GM19397 (cell line): ENCODE results near the gene MTPN.

Source experiments
- ATAC-seq: cut with Tn5 transposase; IDR thresholded peaks from one replicate; pipeline ENCODE4 v1.9.1; 2021; ENCODE audit warnings: mild to moderate bottlenecking, moderate library complexity; ENCODE audit not compliant: unreplicated experiment

MTPN gene

DNA sequence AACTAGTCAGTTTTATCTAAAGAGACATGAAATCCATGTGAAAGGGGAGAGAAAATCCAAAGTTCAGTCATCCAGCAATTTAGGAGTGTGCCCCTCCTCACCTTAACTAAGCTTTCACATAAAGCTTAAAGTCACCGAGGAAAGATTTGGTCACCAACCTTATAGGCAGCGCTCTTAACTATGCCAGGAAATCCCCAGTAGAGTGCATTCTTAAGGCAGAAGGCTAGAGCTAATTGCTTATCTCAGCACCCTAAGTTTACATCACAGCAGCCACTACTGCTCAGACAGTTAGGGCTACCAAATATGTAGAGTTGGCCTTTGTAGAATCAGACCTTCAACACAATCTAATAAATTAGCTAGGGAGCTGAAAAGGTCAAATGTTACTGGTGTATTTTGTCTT, 47.9 kb downstream of the MTPN start:
- no peak for ATAC-seq

DNA sequence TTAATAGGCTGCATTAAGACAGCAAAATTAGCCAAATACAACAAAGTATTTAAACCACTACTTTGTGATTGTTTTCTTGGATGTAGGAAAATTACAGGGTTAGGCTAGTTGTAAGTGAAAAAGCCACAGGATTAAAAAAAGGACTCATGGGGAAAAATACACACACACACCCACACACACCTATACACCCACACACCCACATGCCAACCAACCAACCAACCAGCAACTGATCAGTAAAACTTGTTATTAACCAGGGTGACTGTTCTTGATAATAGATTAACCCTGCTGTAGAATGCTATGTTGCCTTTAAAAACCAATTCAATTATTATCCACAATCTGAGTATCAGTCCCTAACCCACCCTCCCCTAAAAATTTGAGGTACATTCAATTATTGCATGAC, 49.0 kb downstream of the MTPN start:
- ATAC-seq = no peak

DNA sequence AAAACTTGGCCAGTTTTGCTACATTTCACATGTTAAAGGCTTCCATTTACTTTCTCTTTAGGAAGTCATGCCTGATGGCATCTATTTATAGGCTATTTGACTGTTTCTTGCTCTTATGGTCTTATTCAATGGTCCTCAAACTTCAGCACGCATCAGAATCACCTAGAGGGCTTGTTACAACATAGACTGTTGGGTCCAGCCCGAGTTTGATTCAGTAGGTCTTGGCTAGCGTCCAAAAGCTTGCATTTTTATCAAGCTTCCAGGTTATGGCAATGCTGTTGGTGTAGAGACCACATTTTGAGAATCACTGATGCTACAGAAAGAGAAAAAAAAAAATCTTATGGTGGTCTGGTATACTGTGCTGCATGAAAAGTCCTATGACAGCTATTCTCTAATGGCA, 51.9 kb downstream of the MTPN start:
- ATAC-seq = no peak

DNA sequence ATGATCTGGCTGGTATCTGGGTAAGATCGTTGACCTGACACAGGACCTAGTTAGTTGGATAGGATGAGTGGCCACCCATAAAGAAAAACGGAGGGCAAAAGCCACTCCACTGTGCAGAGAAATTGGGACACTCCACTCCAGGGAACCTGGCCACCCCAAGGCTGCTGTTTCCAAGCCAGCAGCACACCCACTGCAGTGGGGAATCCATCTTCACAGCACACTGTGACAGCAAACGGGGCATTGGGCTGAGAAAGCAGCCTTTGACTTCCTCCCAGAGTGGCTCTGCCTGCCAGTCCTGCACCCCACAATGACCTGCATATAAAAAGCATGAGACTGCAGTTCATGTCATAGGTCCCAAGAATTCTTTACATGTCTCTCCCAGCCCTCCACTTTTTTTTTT, 52.9 kb downstream of the MTPN start:
- ATAC-seq = no peak

DNA sequence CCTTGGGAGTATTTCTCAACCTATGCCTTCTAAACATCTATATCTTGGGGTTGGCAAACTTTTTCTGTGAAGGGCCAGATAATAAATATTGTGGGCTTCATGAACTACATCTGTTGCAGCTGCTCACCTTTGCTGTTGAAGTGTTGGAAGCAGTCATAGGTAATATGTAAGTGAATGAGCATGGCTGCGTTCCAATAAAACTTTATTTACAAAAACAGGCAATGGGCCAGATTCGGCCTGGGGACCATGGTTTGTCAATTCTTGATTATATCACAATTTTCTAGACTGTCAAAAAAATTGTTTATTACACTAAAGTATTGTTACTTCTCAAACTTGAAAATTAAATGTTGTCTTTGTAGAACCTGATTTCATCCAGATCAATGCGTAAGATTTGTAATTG, 54.9 kb downstream of the MTPN start:
- no peak for ATAC-seq

DNA sequence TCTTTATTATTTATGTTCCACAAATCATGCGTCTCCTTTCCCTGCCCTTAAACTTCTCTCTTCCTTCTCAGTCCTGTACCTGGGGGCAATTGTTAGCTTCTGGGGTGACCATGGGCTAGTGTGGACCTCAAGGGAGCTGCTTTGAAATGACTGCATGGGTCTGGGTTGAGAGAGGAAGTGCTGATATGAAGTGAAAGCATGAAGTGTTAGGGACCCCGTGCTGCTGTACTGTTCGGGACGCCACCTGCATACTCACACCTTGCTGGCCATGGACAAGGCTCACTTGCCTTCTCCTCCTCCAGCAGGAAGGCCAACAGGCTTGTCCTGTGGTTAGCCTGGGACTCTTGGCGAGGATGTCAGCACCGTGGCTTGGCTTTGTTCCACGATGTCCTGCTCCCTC, 56.7 kb downstream of the MTPN start:
- no peak for ATAC-seq

DNA sequence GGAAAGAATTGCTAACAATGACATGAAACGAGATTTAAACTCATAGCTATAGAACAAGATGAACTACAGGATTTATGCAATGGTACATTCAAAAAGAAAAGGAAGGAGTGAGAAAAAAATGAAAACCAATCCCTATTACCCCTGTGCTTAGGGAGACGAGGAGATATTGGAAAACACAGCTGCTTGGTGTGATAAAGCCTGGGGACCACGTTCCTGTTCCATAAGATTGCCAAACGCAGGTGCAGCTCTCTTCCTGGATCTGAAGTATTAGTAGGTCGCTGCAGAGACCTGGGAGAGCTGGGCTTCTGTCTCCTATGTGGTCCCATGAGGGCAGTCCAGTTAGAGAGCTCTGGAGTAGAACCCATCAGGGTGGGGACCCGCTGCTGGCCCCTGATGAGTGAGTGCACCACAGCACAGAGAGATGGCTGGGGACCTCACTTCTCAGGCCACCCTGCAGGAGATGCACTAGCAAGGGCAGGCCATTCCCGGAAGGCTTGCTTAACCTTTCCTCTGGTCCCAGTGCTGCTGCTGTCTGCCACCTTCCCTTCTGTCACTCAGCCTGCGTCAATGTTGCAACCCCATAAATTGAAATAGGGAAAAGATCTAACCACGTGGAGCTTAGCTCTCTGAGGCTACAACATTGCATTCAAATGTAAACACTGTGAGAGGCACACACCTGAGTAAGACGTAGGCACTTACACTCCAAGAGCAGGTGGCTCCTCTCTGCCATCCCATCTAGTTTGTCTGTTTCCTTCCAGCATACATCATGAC, 57.9 kb downstream of the MTPN start:
- ATAC-seq = no peak

DNA sequence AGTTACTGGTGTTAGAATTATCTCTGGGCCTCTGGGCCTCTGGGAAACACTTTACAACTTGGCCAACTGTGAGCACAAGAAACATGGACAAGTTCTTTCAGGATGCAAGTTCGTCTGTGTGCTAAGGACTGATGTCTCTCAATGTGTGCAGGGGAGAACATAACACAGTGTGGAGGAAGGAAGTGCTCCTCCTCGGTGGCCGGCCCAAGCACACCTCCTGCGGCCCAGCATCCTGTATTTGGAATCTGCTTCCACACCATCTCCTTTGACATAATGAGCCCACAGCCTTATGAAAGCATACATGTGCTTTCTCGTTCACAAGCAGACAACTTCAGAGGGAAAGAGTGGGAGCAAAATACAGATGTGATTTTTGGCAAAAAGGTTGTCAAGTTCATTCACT, 59.0 kb downstream of the MTPN start:
- no peak for ATAC-seq

DNA sequence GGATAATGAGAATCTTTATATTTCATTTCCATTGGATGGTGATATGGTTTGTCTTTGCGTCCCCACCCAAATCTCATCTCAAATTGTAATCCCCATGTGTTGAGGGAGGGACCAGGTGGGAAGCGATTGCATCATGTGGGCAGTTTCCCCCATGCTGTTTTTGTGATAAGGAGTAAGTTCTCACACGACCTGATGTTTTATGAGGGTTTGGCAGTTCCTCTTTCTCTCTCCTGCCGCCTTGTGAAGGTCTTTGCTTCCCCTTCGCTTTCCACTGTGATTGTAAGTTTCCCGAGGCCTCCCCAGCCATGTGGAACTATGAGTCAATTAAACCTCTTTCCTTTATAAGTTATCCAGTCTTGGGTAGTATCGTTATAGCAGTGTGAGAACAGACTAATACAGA, 59.4 kb downstream of the MTPN start:
- no peak for ATAC-seq

DNA sequence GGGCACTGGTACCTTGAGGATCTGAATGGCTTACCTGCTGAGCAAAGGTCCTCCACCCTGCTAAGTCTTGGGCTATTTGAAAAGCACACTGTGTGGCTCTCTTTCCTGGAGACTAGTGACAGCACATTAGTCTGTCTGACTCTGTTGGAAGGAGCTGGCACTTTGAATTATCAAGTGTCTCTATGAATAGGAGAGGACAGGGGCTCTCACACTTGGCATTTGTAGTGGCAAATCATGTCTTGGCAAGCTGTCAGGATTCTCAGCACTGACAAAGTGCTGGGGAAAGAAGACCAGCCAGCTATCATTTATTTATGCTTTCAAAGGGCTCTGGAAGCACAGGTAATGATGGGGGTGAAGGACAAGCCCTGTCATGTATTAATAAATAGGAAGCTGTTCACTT, 62.8 kb downstream of the MTPN start:
- ATAC-seq = no peak

DNA sequence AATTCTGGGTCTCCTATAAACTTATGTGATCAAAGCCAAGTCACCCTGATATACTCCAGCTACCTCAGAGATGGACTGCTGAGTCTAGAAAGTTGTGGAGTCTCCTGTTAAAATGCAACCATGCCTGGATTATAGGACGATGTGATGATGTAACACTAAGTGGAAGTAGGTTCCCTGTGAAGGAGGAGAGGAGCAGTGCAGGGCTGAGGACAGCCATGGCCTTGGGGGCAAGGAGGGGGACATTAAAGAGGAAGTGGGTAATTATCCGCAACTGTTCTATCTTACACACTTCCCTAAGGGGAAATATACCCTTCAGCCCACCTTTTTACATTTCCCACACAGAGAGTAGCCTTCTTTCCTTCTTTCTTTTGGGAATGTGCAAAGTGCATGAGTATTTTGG, 63.8 kb downstream of the MTPN start:
- ATAC-seq = no peak

DNA sequence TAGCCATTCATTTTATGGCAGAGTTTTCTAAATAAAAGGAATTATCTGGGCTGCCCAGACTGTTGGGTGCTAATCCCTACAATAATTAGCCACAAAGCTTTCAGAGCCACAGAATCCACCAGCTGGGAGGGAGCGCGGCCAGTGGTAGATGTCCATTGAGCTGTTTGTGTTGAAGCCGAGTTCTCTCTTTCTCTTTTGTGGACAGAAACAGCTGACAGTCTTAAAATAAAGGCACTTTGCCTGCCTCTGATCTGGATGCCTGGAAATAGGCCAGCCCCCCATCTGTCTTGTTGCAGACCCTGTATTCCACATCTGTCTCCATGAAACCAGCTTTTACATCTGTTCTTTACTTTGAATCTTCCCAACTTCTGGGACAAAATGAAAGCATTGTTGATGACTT, 66.1 kb downstream of the MTPN start:
- ATAC-seq = no peak

DNA sequence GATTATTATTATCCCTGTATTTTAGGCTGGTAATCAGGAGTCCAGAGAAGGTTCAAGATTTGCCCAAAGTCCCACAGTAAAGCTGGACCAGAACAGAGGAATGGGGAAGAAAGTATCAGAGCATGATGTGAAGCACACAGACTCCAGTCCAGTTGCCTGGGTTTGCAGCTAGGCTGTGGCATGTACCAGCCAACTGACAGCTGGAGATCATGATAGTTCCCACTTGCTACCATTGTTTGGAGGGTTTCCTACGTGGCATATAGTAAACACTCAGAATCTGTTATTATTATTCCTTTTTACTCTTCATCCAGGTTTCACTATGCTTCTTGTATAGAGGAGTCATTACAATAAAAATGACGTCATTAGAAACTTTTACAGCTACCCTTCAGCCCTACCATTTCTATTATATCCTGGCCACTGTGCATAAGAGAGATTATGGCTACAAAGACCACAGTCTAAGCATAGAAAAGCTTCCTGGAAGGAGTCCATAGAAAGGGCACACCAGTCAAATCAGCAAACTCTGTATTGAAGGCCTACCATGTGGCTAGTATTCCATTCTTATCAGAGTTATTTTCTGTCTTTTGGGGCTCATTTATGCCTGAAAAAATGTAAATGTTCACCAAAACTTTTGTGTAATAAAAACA, 66.6 kb downstream of the MTPN start:
- ATAC-seq = no peak

DNA sequence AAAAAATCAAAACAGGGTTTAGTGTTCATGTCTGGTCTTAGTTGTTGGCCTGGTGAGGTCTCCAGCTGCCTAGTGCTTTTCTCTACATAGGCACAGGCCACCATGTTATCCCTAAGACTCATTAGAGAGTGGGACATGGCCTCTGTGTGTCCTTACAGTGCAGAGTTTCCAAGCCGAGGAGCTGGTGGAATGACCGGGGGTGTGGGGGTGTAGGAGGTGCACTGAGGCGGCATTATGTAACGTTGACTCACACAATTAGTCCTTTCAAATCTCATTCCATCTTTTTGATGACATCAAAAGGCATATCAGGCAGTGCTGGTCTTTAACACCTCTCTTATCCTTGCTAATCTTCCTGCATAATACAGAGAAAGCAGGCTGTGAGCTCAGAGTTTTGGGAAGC, 71.3 kb downstream of the MTPN start:
- ATAC-seq = no peak

DNA sequence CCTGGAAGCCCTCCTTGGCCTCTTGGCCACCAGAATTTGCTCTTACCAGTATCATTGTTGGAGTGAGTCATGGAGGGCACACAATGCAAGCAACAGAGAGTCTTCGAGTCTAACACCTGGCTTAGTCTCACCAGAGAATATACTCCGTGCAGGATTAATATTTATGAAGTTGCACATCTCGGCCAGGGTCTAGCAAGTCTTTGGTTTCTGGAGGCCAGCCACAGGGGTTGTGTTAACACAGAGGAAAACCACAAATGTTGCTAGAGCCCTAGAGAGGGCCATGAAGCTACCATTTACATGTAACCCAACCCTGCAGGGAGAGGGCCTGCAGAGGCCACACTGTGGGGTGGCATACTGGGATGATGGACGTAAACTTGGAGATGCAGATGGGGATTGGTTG, 71.8 kb downstream of the MTPN start:
- no peak for ATAC-seq

DNA sequence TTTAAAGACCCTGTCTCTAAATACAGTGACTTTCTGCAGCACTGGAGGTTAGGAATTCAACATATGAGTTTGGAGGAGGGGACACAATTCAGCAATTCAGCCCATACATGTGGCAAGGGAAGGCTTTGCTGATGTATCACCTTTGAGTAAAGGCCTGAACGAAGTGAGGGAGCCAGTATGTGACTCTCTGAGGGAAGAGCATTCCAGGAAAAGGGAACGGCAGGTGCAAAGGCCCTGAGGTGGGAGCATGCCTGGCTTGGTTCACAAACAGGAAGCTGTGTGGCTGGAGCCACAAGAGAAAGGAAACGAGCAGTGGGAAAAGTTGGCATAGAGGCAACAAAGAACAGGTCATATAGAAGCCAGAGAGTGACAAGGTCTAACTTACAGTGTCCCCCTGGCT, 72.9 kb downstream of the MTPN start:
- ATAC-seq = no peak

DNA sequence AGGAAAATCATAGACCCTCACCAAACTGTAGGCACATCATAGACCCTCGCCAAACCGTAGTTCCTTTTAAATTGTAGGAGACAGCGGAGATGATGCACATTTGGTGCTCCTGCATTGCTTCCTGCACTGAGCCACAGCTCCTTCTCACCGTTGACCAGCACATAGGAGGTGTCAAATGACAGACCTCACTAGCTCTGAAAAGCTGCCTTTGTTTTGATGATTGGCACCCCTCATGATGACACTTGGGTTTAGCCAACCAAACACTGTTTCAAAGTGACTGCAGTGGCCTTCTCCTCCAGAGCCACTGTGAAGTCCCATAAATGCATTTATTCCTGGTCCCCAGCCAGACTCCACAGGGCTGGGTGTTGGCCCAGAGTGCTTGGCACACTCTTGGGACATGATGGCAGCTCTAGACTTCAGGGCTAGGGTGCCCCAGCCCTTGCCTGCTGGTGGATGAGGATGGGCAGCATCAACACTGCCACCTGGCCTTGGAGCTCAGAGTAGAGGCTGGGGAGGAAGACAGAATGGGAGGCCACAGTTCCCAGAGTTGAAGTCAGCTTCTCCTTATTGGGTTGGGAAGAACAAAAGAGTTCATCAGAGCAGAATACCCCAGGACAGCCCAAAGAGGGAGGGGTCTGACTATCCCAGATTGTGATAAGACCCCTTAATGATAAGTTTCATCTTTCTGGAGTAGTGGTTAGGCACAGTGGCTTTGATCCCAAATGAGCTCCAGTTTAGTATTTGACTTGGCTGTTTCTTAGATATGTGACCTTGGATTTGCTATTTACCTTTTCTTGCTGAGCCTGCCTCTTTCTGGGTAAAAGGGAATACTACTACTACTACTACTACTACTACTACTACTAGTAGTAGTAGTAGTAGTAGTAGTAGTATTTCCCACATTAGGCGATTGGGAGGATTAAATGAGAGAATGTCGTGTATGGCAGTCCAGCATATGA, 75.3 kb downstream of the MTPN start:
- ATAC-seq = no peak

DNA sequence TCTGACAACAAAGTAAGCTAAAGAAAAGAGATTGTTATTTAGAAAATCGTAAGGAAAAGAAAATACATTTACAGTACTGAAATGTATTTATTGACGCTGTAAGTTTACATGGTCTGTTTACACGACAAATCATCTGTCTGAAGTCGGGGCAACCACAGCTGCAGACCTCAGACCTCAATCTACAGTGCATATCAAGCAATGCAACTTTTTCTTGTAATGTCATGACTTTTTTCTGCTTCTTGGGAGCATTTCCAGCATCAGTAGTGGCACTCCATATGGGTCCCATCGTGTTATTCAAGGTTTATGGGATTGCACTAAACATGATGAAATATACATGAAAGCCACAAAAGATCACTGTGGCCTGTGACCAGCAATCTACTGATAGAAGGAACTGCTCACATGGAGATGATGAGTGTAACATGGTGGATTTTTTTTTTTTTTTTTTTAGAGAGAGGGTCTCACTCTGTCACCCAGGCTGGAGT, 77.1 kb downstream of the MTPN start:
- ATAC-seq = no peak

DNA sequence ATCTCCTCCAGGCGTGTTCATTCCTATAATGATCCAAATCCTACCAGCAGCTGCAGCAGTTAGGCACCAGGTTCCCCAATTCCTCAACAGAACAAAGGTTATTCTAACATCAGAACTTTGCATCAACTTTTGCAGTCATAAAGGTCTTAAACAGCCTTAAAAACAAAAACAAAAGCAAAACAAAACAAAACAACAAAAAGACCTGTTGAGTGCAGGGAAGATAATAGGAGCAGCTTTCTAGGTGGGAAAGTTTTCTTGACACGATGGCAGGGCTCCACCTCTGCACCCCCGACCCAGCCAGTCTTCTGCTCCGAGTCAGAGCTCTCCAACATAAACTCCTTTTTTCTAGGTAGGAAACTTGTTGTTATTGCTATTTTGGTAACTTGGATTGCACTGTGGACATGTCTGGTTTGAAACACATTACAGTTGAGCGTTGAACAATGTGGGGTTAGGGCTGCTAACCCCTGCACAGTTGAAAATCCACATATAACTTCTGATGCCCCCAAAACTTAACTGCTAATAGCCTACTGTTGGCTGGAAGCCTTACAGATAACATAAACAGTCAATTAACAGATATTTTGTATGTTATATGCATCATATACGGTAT, 77.6 kb downstream of the MTPN start:
- ATAC-seq = no peak

DNA sequence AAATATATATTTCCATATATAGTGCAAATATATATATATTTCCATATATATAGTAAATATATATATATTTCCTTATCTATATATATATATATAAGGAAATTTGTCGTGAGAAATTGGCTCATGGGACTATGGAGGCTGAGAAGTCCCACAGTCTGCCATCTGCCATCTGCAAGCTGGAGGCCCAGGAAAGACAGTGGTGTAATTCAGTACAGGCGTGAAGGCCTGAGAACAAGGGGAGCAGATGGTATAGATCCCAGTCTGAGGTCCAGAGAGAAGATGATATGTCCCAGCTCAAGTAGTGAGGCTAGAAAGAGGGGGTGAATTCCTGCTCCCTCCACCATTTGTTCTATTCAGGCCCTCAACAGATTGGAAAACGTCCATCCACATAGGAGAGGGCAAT, 78.9 kb downstream of the MTPN start:
- ATAC-seq = no peak

DNA sequence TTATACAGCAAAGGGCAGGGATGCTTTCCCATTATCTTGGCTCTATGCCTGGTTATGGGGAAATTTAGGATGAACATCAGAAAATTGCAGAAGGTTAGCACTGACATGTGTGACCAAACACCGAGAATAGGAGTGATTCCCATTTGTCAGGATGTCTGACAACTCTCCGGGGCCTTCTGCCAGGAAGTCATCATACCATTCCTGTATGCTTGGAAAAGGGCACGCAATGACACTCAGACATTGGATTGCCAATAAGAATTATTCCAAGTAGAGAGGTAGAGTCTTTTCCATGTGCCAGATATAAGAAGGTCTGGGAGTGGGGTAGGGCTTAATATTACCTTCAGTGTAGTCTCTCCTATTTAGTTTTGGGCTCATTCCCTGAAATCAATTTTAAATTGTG, 82.3 kb downstream of the MTPN start:
- no peak for ATAC-seq
